GM12865 (cell line): ENCODE results near the gene HP.

ENCODE experiments used
- DNase-seq: peaks from one replicate; pipeline ENCODE4 v3.0.0; 2010; ENCODE audit warnings: low read depth
- H3K4me3 ChIP-seq: 2 replicates; pipeline ENCODE4 v1.5.1; 2011; ENCODE audit warnings: mild to moderate bottlenecking, low read depth, low read length, control low read depth
- CTCF ChIP-seq: IDR thresholded peaks from 2 replicates; pipeline ENCODE4 v1.5.1; 2011; ENCODE audit warnings: low read length, control low read depth, low read depth, inconsistent platforms; ENCODE audit not compliant: insufficient read depth; ENCODE audit errors: missing control alignments

The HP gene

GRCh38 chr16:72109966-72110530, 55.7 kb downstream of the HP start:
- TF ChIP-seq CTCF = no peak
- H3K4me3 ChIP-seq = no peak overlapping the region
- no peak for DNase-seq
